ENCODE data around the gene MAPK8IP2.

The MAPK8IP2 gene

GRCh38 chr22:50586416-50586815 lies 14.2 kb upstream of the MAPK8IP2 start:
- H3K4me1 ChIP-seq (ENCODE audit: control insufficient read depth, insufficient read depth, low read length) = peaks cover 3% of the 10 kb centered on the region; the same call in 1 of the 2 replicates
- ChIA-PET POLR2A (no interaction called here), CTCF (interaction anchor here (1.2 to 2.6 kb wide), 2 partner anchors 23 to 36 kb away, joined by 4 to 7 read pairs; partner anchors contain the start of gene SYCE3)
- H3K9me3 ChIP-seq (ENCODE audit: control insufficient read depth, insufficient read depth, low read depth, low read length) = no peaks in the 10 kb centered on the region
- TF ChIP-seq ZNF76 (tag by site-specific recombination; IDR thresholded peaks at IDR 0.05; ENCODE audit: borderline replicate concordance, low read depth) (no peak), ZNF404 (tag by site-specific recombination; IDR thresholded peaks at IDR 0.05) (no peak), ZNF248 (tag by site-specific recombination; IDR thresholded peaks at IDR 0.05) (no peak), OVOL3 (tag by site-specific recombination; IDR thresholded peaks at IDR 0.05) (no peak), REST (tag by site-specific recombination; IDR thresholded peaks at IDR 0.05) (no peak)
- H3K4me3 ChIP-seq (ENCODE audit: low read depth, low read length) = no peak overlapping the region
- peaks cover 0 to 15% of the 10 kb centered on the region in 2 experiments; a peak in 2 of 3 replicates for H3K36me3 ChIP-seq (ENCODE audit: control insufficient read depth in 2 of 2, insufficient read depth in 1 of 2, low read length in 2 of 2)
- no peak overlapping the region for H3K27ac ChIP-seq (ENCODE audit: extremely low read depth, low read depth, low read length)

GRCh38 chr22:50587407-50587806 lies 13.2 kb upstream of the MAPK8IP2 start:
- no peak overlapping the region for H3K27ac ChIP-seq (ENCODE audit: extremely low read depth, low read depth, low read length)
- CTCF ChIA-PET = interaction anchor here (0.9 to 1.2 kb wide), 3 partner anchors 14 to 35 kb away, joined by 3 to 4 read pairs (median 4); no protein-coding TSS in a partner anchor
- POLR2A ChIA-PET = interaction anchor here (1.2 kb wide), 1 partner anchor 9 kb away, joined by 3 read pairs; no protein-coding TSS in a partner anchor

GRCh38 chr22:50595189-50595588 lies 5.4 kb upstream of the MAPK8IP2 start:
- H3K36me3 ChIP-seq (ENCODE audit: control insufficient read depth in 2 of 2, insufficient read depth in 1 of 2, low read length in 2 of 2) = peaks cover 0 to 9% of the 10 kb centered on the region in 2 experiments; a peak in 1 of 3 replicates
- ChIA-PET POLR2A (no interaction called here), CTCF (no interaction called here)
- TF ChIP-seq ZNF777 (tag by site-specific recombination; IDR thresholded peaks at IDR 0.05; ENCODE audit: borderline replicate concordance) (no peak), PRDM6 (tag by site-specific recombination; IDR thresholded peaks at IDR 0.05) (no peak), ZXDB (tag by site-specific recombination; IDR thresholded peaks at IDR 0.05) (no peak), ZNF24 (tag by site-specific recombination; IDR thresholded peaks at IDR 0.05) (no peak), ZNF707 (tag by site-specific recombination; IDR thresholded peaks at IDR 0.05) (no peak), ZSCAN18 (tag by site-specific recombination; IDR thresholded peaks at IDR 0.05) (no peak), ZNF560 (tag by site-specific recombination; IDR thresholded peaks at IDR 0.05; ENCODE audit: borderline replicate concordance) (no peak), ZNF624 (tag by site-specific recombination; IDR thresholded peaks at IDR 0.05) (no peak), ZNF837 (tag by site-specific recombination; IDR thresholded peaks at IDR 0.05) (no peak), ZNF621 (tag by site-specific recombination; IDR thresholded peaks at IDR 0.05) (no peak), ZNF133 (tag by site-specific recombination; IDR thresholded peaks at IDR 0.05) (no peak), TRIM28 (IDR thresholded peaks at IDR 0.05; ENCODE audit: borderline replicate concordance, low read length) (no peak), ZNF311 (tag by site-specific recombination; IDR thresholded peaks at IDR 0.05; ENCODE audit: borderline replicate concordance) (no peak), OVOL3 (tag by site-specific recombination; IDR thresholded peaks at IDR 0.05) (no peak)
- H3K4me1 ChIP-seq (ENCODE audit: control insufficient read depth, insufficient read depth, low read length) = no peaks in the 10 kb centered on the region
- no peaks in the 10 kb centered on the region for H3K9me3 ChIP-seq (ENCODE audit: control insufficient read depth, insufficient read depth, low read depth, low read length)
- H3K4me3 ChIP-seq (ENCODE audit: low read depth, low read length) = no peak overlapping the region
- no peak overlapping the region for H3K27ac ChIP-seq (ENCODE audit: extremely low read depth, low read depth, low read length)

More at GRCh38 chr22:50587407-50587806, 13.2 kb upstream of the MAPK8IP2 start:
- no peaks in the 10 kb centered on the region for H3K4me1 ChIP-seq (ENCODE audit: control insufficient read depth, insufficient read depth, low read length)
- H3K9me3 ChIP-seq (ENCODE audit: control insufficient read depth, insufficient read depth, low read depth, low read length) = no peaks in the 10 kb centered on the region
- peaks cover 0 to 11% of the 10 kb centered on the region in 2 experiments; a peak in 1 of 3 replicates for H3K36me3 ChIP-seq (ENCODE audit: control insufficient read depth in 2 of 2, insufficient read depth in 1 of 2, low read length in 2 of 2)
- H3K4me3 ChIP-seq (ENCODE audit: low read depth, low read length) = no peak overlapping the region
- TF ChIP-seq ZNF302 (tag by site-specific recombination; IDR thresholded peaks at IDR 0.05; ENCODE audit: low read depth) = no peak
- no peak for TF ChIP-seq TRIM28 (IDR thresholded peaks at IDR 0.05; ENCODE audit: borderline replicate concordance, low read length)
- no peak for TF ChIP-seq EGR2 (tag by site-specific recombination; IDR thresholded peaks at IDR 0.05; ENCODE audit: low read depth)
- no peak for TF ChIP-seq BCL11B (tag by site-specific recombination; IDR thresholded peaks at IDR 0.05; ENCODE audit: low read depth)
- no peak for TF ChIP-seq ZBTB21 (tag by site-specific recombination; IDR thresholded peaks at IDR 0.05)
- no peak for TF ChIP-seq IKZF3 (tag by site-specific recombination; IDR thresholded peaks at IDR 0.05)
- TF ChIP-seq ZNF621 (tag by site-specific recombination; IDR thresholded peaks at IDR 0.05) = no peak
- TF ChIP-seq CTCF (tag by site-specific recombination; IDR thresholded peaks at IDR 0.05) = no peak
